ENCODE measurements around the gene TSHZ2. TPM values are rescaled to one million over a fixed set of nuclear protein-coding genes. Genes with fewer than 3 reads are reported as not detected.

Gene TSHZ2
- polyA plus RNA-seq, 1 donor from 2014 or later, result 4.6 TPM

GRCh38 chr20:53222416-53222815 is 250.3 kb downstream of the TSHZ2 start:
- H2AFZ ChIP-seq (ENCODE audit: low read depth, low read length), result no peak overlapping the region

DNA sequence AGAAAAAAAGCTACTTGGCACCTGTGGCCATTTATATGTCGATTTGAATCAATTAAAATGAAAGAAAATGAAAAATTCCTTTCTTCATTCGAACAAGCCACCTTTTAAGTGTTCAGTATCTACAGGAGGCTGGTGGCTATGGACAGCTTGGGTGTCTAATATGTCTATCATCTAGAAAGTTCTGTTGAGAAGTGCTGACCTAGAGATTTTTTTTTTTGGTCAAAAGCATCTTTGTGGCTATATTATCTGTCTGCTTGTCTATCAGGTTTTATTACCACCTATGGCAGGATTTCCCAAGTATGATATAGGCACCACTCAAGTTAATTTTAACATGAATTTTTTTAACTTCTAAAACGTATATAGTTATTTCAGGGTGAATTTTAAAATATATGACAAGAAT is 250.8 kb downstream of the TSHZ2 start:
- Histone ChIP-seq H3K4me3 (ENCODE audit: low read length) (no peak overlapping the region), H3K36me3 (ENCODE audit: insufficient read depth, low read length) (no peaks in the 10 kb centered on the region), H3K27me3 (ENCODE audit: insufficient read depth, low read depth, low read length) (no peaks in the 10 kb centered on the region), H4K20me1 (ENCODE audit: insufficient read depth) (no peaks in the 10 kb centered on the region), H3K79me2 (replicated peaks; ENCODE audit: insufficient read depth, low read length) (no peaks in the 10 kb centered on the region), H3F3A (ENCODE audit: insufficient read depth, low read length, poor library complexity, severe bottlenecking) (no peaks in the 10 kb centered on the region), H3K9me2 (ENCODE audit: insufficient read depth, low read length) (no peaks in the 10 kb centered on the region), H3K4me2 (ENCODE audit: low read length) (no peak overlapping the region), H3K9me3 (ENCODE audit: low read length) (no peaks in the 10 kb centered on the region), H2AFZ (ENCODE audit: low read depth, low read length) (no peak overlapping the region), H3K27ac (ENCODE audit: low read length) (no peak overlapping the region), H3K9ac (ENCODE audit: low read length) (no peak overlapping the region)
- TF ChIP-seq TAF1 (IDR thresholded peaks at IDR 0.05; ENCODE audit: low read depth) (no peak), SMC3 (conservative IDR thresholded peaks at IDR 0.05; ENCODE audit: poor library complexity) (no peak), CTCF (IDR thresholded peaks at IDR 0.05; ENCODE audit: poor library complexity, severe bottlenecking) (no peak), EP300 (conservative IDR thresholded peaks at IDR 0.05; ENCODE audit: poor library complexity, severe bottlenecking) (no peak), EZH2 (IDR thresholded peaks at IDR 0.05; ENCODE audit: borderline replicate concordance, insufficient read depth, low read length, poor library complexity, severe bottlenecking) (no peak), MXI1 (conservative IDR thresholded peaks at IDR 0.05; ENCODE audit: poor library complexity, severe bottlenecking) (no peak), RAD21 (conservative IDR thresholded peaks at IDR 0.05) (no peak), POLR2AphosphoS5 (IDR thresholded peaks at IDR 0.05) (no peak)
- TF ChIP-seq, protein P1, sequence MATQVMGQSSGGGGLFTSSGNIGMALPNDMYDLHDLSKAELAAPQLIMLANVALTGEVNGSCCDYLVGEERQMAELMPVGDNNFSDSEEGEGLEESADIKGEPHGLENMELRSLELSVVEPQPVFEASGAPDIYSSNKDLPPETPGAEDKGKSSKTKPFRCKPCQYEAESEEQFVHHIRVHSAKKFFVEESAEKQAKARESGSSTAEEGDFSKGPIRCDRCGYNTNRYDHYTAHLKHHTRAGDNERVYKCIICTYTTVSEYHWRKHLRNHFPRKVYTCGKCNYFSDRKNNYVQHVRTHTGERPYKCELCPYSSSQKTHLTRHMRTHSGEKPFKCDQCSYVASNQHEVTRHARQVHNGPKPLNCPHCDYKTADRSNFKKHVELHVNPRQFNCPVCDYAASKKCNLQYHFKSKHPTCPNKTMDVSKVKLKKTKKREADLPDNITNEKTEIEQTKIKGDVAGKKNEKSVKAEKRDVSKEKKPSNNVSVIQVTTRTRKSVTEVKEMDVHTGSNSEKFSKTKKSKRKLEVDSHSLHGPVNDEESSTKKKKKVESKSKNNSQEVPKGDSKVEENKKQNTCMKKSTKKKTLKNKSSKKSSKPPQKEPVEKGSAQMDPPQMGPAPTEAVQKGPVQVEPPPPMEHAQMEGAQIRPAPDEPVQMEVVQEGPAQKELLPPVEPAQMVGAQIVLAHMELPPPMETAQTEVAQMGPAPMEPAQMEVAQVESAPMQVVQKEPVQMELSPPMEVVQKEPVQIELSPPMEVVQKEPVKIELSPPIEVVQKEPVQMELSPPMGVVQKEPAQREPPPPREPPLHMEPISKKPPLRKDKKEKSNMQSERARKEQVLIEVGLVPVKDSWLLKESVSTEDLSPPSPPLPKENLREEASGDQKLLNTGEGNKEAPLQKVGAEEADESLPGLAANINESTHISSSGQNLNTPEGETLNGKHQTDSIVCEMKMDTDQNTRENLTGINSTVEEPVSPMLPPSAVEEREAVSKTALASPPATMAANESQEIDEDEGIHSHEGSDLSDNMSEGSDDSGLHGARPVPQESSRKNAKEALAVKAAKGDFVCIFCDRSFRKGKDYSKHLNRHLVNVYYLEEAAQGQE (IDR thresholded peaks at IDR 0.05; ENCODE audit: borderline replicate concordance), result no peak

More at GRCh38 chr20:53222416-53222815, 250.3 kb downstream of the TSHZ2 start:
- Histone ChIP-seq H3K9ac (ENCODE audit: low read length) (no peak overlapping the region), H3K79me2 (replicated peaks; ENCODE audit: insufficient read depth, low read length) (no peaks in the 10 kb centered on the region), H3K27me3 (ENCODE audit: insufficient read depth, low read depth, low read length) (no peaks in the 10 kb centered on the region), H3K4me3 (ENCODE audit: low read length) (no peak overlapping the region), H3K9me2 (ENCODE audit: insufficient read depth, low read length) (no peaks in the 10 kb centered on the region), H3F3A (ENCODE audit: insufficient read depth, low read length, poor library complexity, severe bottlenecking) (no peaks in the 10 kb centered on the region), H4K20me1 (ENCODE audit: insufficient read depth) (no peaks in the 10 kb centered on the region), H3K9me3 (ENCODE audit: low read length) (no peaks in the 10 kb centered on the region), H3K4me2 (ENCODE audit: low read length) (no peak overlapping the region), H3K36me3 (ENCODE audit: insufficient read depth, low read length) (no peaks in the 10 kb centered on the region), H3K27ac (ENCODE audit: low read length) (no peak overlapping the region)
- no peak for TF ChIP-seq RAD21 (conservative IDR thresholded peaks at IDR 0.05)
- TF ChIP-seq POLR2AphosphoS5 (IDR thresholded peaks at IDR 0.05), result no peak
- TF ChIP-seq EZH2 (IDR thresholded peaks at IDR 0.05; ENCODE audit: borderline replicate concordance, insufficient read depth, low read length, poor library complexity, severe bottlenecking), result no peak
- TF ChIP-seq EP300 (conservative IDR thresholded peaks at IDR 0.05; ENCODE audit: poor library complexity, severe bottlenecking), result no peak
- TF ChIP-seq MXI1 (conservative IDR thresholded peaks at IDR 0.05; ENCODE audit: poor library complexity, severe bottlenecking), result no peak
- TF ChIP-seq, protein P1 (IDR thresholded peaks at IDR 0.05; ENCODE audit: borderline replicate concordance), result no peak
- TF ChIP-seq TAF1 (IDR thresholded peaks at IDR 0.05; ENCODE audit: low read depth), result no peak
- TF ChIP-seq CTCF (IDR thresholded peaks at IDR 0.05; ENCODE audit: poor library complexity, severe bottlenecking), result no peak
